ENCODE data around the gene NPAS4. TPM values are rescaled to one million over a fixed set of nuclear protein-coding genes. Genes with fewer than 3 reads are reported as not detected.
A peak's percentile ranks its signal among the peaks of the same experiment; 100 is the strongest.

The NPAS4 gene
- total and polyA plus RNA-seq, 9 of the 15 experiments (the other 6 are each of a cell fraction or from before 2014, with no cell fraction given) = not detected

DNA sequence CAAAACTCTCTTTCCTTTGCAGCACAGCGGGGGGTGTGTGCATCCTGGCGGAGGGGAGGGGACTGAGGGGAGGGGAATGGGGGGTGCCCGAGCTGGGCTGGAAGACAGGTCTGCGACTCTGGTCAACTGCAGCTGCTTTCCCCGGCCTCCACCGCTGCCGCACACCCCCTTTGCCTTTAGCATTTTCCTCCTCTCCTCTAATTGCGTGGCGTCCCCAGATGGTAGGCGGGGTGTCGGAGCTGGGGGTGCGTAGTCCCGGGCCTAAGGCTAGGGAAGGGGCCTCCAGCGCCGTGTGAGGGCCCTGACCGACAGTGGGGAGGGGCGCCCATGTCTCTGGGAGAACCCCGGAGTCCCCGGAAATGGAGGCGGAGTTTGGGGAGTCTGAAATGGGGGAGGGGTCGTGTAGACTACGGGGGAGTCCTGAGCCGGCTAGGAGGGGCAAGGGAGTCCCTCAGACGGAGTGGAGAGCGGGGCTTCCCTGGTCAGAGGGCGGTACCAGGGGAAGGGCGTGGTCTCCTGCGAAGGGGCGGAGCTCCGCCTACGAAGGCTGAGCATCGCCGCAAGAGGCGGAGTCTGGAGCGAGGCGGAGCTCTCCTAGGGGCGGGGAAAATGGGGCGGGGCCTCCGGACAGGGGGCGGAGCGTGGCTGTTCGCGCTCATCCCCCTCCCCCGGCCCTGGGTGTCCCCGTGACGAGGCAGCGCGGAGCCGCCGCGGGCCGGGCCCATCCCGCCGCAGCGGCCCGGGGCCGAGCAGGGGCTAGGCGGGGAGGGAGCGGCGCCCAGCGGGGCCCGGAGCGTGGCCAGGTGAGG lies 45.6 kb downstream of the NPAS4 start, which contains the start of gene PELI3 (continued):
- TF ChIP-seq, protein P1, sequence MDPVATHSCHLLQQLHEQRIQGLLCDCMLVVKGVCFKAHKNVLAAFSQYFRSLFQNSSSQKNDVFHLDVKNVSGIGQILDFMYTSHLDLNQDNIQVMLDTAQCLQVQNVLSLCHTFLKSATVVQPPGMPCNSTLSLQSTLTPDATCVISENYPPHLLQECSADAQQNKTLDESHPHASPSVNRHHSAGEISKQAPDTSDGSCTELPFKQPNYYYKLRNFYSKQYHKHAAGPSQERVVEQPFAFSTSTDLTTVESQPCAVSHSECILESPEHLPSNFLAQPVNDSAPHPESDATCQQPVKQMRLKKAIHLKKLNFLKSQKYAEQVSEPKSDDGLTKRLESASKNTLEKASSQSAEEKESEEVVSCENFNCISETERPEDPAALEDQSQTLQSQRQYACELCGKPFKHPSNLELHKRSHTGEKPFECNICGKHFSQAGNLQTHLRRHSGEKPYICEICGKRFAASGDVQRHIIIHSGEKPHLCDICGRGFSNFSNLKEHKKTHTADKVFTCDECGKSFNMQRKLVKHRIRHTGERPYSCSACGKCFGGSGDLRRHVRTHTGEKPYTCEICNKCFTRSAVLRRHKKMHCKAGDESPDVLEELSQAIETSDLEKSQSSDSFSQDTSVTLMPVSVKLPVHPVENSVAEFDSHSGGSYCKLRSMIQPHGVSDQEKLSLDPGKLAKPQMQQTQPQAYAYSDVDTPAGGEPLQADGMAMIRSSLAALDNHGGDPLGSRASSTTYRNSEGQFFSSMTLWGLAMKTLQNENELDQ (CRISPR knock-in tag; IDR thresholded peaks at IDR 0.05; ENCODE audit: borderline replicate concordance) = no peak
- TF ChIP-seq SNIP1 (IDR thresholded peaks at IDR 0.05; ENCODE audit: low read depth) = no peak
- TF ChIP-seq SP2 (IDR thresholded peaks at IDR 0.05; ENCODE audit: extremely low read depth, low read depth, low read length, poor library complexity, severe bottlenecking) = no peak
- TF ChIP-seq ZNF444 (CRISPR knock-in tag; IDR thresholded peaks at IDR 0.05) = peak; percentile 89
- TF ChIP-seq, protein P2, sequence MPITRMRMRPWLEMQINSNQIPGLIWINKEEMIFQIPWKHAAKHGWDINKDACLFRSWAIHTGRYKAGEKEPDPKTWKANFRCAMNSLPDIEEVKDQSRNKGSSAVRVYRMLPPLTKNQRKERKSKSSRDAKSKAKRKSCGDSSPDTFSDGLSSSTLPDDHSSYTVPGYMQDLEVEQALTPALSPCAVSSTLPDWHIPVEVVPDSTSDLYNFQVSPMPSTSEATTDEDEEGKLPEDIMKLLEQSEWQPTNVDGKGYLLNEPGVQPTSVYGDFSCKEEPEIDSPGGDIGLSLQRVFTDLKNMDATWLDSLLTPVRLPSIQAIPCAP (CRISPR knock-in tag; IDR thresholded peaks at IDR 0.05; ENCODE audit: borderline replicate concordance) = no peak
- no peak for TF ChIP-seq ZNF134 (CRISPR knock-in tag; conservative IDR thresholded peaks at IDR 0.05)
- no peak for TF ChIP-seq RAD21 (CRISPR knock-in tag; conservative IDR thresholded peaks at IDR 0.05 in 1 of 2, IDR thresholded peaks at IDR 0.05 in 1 of 2)
- TF ChIP-seq POLR2B (IDR thresholded peaks at IDR 0.05; ENCODE audit: low read depth, partially characterized antibody) = no peak
- TF ChIP-seq, protein P3, sequence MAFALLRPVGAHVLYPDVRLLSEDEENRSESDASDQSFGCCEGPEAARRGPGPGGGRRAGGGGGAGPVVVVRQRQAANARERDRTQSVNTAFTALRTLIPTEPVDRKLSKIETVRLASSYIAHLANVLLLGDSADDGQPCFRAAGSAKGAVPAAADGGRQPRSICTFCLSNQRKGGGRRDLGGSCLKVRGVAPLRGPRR (CRISPR knock-in tag; IDR thresholded peaks at IDR 0.05) = no peak
- TF ChIP-seq MEF2D (tag; conservative IDR thresholded peaks at IDR 0.05; ENCODE audit: low read depth) = no peak
- no peak for TF ChIP-seq FOS (IDR thresholded peaks at IDR 0.05; ENCODE audit: extremely low read depth, insufficient read length)
- TF ChIP-seq, protein P4, sequence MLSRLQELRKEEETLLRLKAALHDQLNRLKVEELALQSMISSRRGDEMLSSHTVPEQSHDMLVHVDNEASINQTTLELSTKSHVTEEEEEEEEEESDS (CRISPR knock-in tag; IDR thresholded peaks at IDR 0.05) = no peak
- no peak for TF ChIP-seq NCOA1 (IDR thresholded peaks at IDR 0.05; ENCODE audit: low read depth)
- no peak for TF ChIP-seq CBX2 (IDR thresholded peaks at IDR 0.05; ENCODE audit: insufficient read depth, low read length, poor library complexity, severe bottlenecking)
- TF ChIP-seq, protein P5, sequence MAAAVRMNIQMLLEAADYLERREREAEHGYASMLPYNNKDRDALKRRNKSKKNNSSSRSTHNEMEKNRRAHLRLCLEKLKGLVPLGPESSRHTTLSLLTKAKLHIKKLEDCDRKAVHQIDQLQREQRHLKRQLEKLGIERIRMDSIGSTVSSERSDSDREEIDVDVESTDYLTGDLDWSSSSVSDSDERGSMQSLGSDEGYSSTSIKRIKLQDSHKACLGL (CRISPR knock-in tag; IDR thresholded peaks at IDR 0.05; ENCODE audit: borderline replicate concordance, poor library complexity, severe bottlenecking) = no peak
- TF ChIP-seq RB1 (IDR thresholded peaks at IDR 0.05; ENCODE audit: low read depth) = no peak; the same call in 1 of the 2 replicates
- TF ChIP-seq SMARCC2 (IDR thresholded peaks at IDR 0.05; ENCODE audit: low read depth) = no peak
- TF ChIP-seq, protein P6, sequence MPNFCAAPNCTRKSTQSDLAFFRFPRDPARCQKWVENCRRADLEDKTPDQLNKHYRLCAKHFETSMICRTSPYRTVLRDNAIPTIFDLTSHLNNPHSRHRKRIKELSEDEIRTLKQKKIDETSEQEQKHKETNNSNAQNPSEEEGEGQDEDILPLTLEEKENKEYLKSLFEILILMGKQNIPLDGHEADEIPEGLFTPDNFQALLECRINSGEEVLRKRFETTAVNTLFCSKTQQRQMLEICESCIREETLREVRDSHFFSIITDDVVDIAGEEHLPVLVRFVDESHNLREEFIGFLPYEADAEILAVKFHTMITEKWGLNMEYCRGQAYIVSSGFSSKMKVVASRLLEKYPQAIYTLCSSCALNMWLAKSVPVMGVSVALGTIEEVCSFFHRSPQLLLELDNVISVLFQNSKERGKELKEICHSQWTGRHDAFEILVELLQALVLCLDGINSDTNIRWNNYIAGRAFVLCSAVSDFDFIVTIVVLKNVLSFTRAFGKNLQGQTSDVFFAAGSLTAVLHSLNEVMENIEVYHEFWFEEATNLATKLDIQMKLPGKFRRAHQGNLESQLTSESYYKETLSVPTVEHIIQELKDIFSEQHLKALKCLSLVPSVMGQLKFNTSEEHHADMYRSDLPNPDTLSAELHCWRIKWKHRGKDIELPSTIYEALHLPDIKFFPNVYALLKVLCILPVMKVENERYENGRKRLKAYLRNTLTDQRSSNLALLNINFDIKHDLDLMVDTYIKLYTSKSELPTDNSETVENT (CRISPR knock-in tag; IDR thresholded peaks at IDR 0.05) = no peak
- no peak for TF ChIP-seq NR2C1 (IDR thresholded peaks at IDR 0.05)
- no peak for TF ChIP-seq NR2C1 (tag; IDR thresholded peaks at IDR 0.05)
- TF ChIP-seq MCM3 (IDR thresholded peaks at IDR 0.05) = no peak
- peak; percentile 63 for TF ChIP-seq ZFX (CRISPR knock-in tag; IDR thresholded peaks at IDR 0.05)
